Spleen (tissue), 7 donors: Measurements from ENCODE around the gene MYH10.

Experiments
- POLR2A ChIP-seq, 3 donors: fragments of 450-650 bp; IDR thresholded peaks; one replicate each; pipeline ENCODE4 v1.5.1; 2017; ENCODE audit warnings: antibody characterized with exemption in 3 of 3, mild to moderate bottlenecking in 1 of 3
- TF ChIP-seq, protein P1 (sequence below), 11 experiments: fragments of 200-600 bp in 7 of 11; fragments of 450-650 bp in 4 of 11; sonication (generic) in 4 of 11; IDR thresholded peaks in 8 of 11; conservative IDR thresholded peaks in 3 of 11; 1 replicate in 7 of 11; 2 replicates in 4 of 11; pipeline versions ENCODE4 v1.4.0 to v1.8.0; 2016 to 2021; ENCODE audit warnings: antibody characterized with exemption in 11 of 11, inconsistent platforms in 4 of 11, mild to moderate bottlenecking in 1 of 11
- donor health status: DM: no; HTN: no; CAD: no; lungs with moderate emphysema.
- donor health status: DM: no; HTN: no; CAD: no.
- donor health status: DM: no; HTN: no; CAD: no.

DNA sequence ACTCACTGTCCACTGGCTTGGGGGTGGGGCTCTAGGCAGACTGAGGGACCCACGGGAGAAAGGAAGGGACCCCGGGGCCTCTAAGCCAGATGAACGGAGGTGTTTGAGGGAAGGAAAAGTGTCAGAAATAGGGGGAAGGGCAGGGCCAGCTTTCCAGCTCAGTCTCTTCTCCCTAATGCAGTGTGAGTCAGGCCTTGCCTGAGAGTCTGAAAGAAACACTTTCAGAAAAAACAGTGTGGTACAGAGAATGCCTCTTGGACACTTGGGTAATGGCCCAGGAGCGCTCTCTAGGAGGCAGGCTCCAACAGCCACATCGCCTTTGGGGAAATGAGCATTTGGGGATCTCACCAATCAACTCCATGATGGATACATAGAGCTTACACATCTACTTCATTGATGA is 148.0 kb downstream of the MYH10 start:
- no peak for TF ChIP-seq POLR2A (IDR thresholded peaks at IDR 0.05)
- TF ChIP-seq, protein P1, sequence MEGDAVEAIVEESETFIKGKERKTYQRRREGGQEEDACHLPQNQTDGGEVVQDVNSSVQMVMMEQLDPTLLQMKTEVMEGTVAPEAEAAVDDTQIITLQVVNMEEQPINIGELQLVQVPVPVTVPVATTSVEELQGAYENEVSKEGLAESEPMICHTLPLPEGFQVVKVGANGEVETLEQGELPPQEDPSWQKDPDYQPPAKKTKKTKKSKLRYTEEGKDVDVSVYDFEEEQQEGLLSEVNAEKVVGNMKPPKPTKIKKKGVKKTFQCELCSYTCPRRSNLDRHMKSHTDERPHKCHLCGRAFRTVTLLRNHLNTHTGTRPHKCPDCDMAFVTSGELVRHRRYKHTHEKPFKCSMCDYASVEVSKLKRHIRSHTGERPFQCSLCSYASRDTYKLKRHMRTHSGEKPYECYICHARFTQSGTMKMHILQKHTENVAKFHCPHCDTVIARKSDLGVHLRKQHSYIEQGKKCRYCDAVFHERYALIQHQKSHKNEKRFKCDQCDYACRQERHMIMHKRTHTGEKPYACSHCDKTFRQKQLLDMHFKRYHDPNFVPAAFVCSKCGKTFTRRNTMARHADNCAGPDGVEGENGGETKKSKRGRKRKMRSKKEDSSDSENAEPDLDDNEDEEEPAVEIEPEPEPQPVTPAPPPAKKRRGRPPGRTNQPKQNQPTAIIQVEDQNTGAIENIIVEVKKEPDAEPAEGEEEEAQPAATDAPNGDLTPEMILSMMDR (IDR thresholded peaks at IDR 0.05 in 8 of 11, conservative IDR thresholded peaks at IDR 0.05 in 3 of 11), result no peak
